ENCODE results near the gene SLC35G1. TPM values are rescaled to one million over a fixed set of nuclear protein-coding genes. Genes with fewer than 3 reads are reported as not detected.

The SLC35G1 gene
- total and polyA plus RNA-seq, 5 donors from 2014 or later, result 3.3 to 6.4 (median 5.8) TPM

- no peak overlapping the region for H3K4me3 ChIP-seq (ENCODE audit: low read depth, low read length)
Observed at GRCh38 chr10:93872375-93873158, 21.2 kb upstream of the SLC35G1 start.

GRCh38 chr10:93873420-93874115 lies 20.2 kb upstream of the SLC35G1 start:
- Histone ChIP-seq H3K4me1 (ENCODE audit: control insufficient read depth, insufficient read depth, low read length, poor library complexity, severe bottlenecking) (no peaks in the 10 kb centered on the region), H3K27ac (ENCODE audit: insufficient read depth, low read length, poor library complexity, severe bottlenecking) (no peak overlapping the region), H3K36me3 (ENCODE audit: control insufficient read depth, insufficient read depth, low read length) (no peaks in the 10 kb centered on the region), H3K9me3 (ENCODE audit: control insufficient read depth in 2 of 2, low read length in 2 of 2) (no peaks in the 10 kb centered on the region), H3K27me3 (ENCODE audit: control insufficient read depth, insufficient read depth, low read length) (peaks cover 19% of the 10 kb centered on the region), H3K4me3 (ENCODE audit: low read depth, low read length) (no peak overlapping the region)
- H3K4me1 Mint-ChIP-seq, result no peaks in the 10 kb centered on the region
- H3K27ac Mint-ChIP-seq, result no peak overlapping the region
- no peaks in the 10 kb centered on the region for H3K36me3 Mint-ChIP-seq
- peaks cover 0 to 2% (median 0%) of the 10 kb centered on the region in 7 donors for H3K9me3 Mint-ChIP-seq
- ATAC-seq (ENCODE audit: low read depth in 2 of 2) (no peak), DNase-seq (no peak)
- H3K27me3 Mint-ChIP-seq, result peaks cover 24% of the 10 kb centered on the region
- H3K4me3 Mint-ChIP-seq, result no peak overlapping the region

More at GRCh38 chr10:93872375-93873158, 21.2 kb upstream of the SLC35G1 start:
- no peak overlapping the region for H3K27ac Mint-ChIP-seq
- Histone ChIP-seq H3K27me3 (ENCODE audit: control insufficient read depth, insufficient read depth, low read length) (peaks cover 19% of the 10 kb centered on the region), H3K36me3 (ENCODE audit: control insufficient read depth, insufficient read depth, low read length) (no peaks in the 10 kb centered on the region), H3K27ac (ENCODE audit: insufficient read depth, low read length, poor library complexity, severe bottlenecking) (no peak overlapping the region), H3K4me1 (ENCODE audit: control insufficient read depth, insufficient read depth, low read length, poor library complexity, severe bottlenecking) (no peaks in the 10 kb centered on the region), H3K9me3 (ENCODE audit: control insufficient read depth in 2 of 2, low read length in 2 of 2) (no peaks in the 10 kb centered on the region)
- H3K27me3 Mint-ChIP-seq, result peaks cover 19% of the 10 kb centered on the region
- H3K4me3 Mint-ChIP-seq, result no peak overlapping the region
- no peak for ATAC-seq (ENCODE audit: low read depth in 2 of 2)
- peaks cover 0 to 2% (median 0%) of the 10 kb centered on the region in 7 donors for H3K9me3 Mint-ChIP-seq
- no peaks in the 10 kb centered on the region for H3K36me3 Mint-ChIP-seq
- no peak for DNase-seq
- no peaks in the 10 kb centered on the region for H3K4me1 Mint-ChIP-seq

GRCh38 chr10:93874309-93875031 lies 19.3 kb upstream of the SLC35G1 start:
- no peaks in the 10 kb centered on the region for H3K36me3 Mint-ChIP-seq
- Histone ChIP-seq H3K27me3 (ENCODE audit: control insufficient read depth, insufficient read depth, low read length) (peaks cover 17% of the 10 kb centered on the region), H3K4me1 (ENCODE audit: control insufficient read depth, insufficient read depth, low read length, poor library complexity, severe bottlenecking) (no peaks in the 10 kb centered on the region), H3K36me3 (ENCODE audit: control insufficient read depth, insufficient read depth, low read length) (no peaks in the 10 kb centered on the region), H3K9me3 (ENCODE audit: control insufficient read depth in 2 of 2, low read length in 2 of 2) (no peaks in the 10 kb centered on the region), H3K4me3 (ENCODE audit: low read depth, low read length) (no peak overlapping the region), H3K27ac (ENCODE audit: insufficient read depth, low read length, poor library complexity, severe bottlenecking) (no peak overlapping the region)
- H3K27me3 Mint-ChIP-seq, result peaks cover 33% of the 10 kb centered on the region
- H3K4me3 Mint-ChIP-seq, result no peak overlapping the region
- no peak overlapping the region for H3K27ac Mint-ChIP-seq
- H3K9me3 Mint-ChIP-seq, result peaks cover 0 to 2% (median 0%) of the 10 kb centered on the region in 7 donors
- DNase-seq (no peak), ATAC-seq (ENCODE audit: low read depth in 2 of 2) (no peak)
- H3K4me1 Mint-ChIP-seq, result no peaks in the 10 kb centered on the region

GRCh38 chr10:93875032-93875358 lies 18.8 kb upstream of the SLC35G1 start:
- peaks cover 36% of the 10 kb centered on the region for H3K27me3 Mint-ChIP-seq
- H3K9me3 Mint-ChIP-seq, result peaks cover 0 to 2% (median 0%) of the 10 kb centered on the region in 7 donors
- peaks cover 20% of the 10 kb centered on the region for H3K27me3 ChIP-seq (ENCODE audit: control insufficient read depth, insufficient read depth, low read length)
- DNase-seq (no peak), ATAC-seq (ENCODE audit: low read depth in 2 of 2) (no peak)
- no peaks in the 10 kb centered on the region for H3K4me1 Mint-ChIP-seq
- no peaks in the 10 kb centered on the region for H3K36me3 Mint-ChIP-seq
- H3K27ac Mint-ChIP-seq, result no peak overlapping the region
- H3K4me1 ChIP-seq (ENCODE audit: control insufficient read depth, insufficient read depth, low read length, poor library complexity, severe bottlenecking), result no peaks in the 10 kb centered on the region
- H3K9me3 ChIP-seq (ENCODE audit: control insufficient read depth in 2 of 2, low read length in 2 of 2), result no peaks in the 10 kb centered on the region
- no peak overlapping the region for H3K27ac ChIP-seq (ENCODE audit: insufficient read depth, low read length, poor library complexity, severe bottlenecking)
- H3K36me3 ChIP-seq (ENCODE audit: control insufficient read depth, insufficient read depth, low read length), result no peaks in the 10 kb centered on the region
- H3K4me3 Mint-ChIP-seq, result no peak overlapping the region
- H3K4me3 ChIP-seq (ENCODE audit: low read depth, low read length), result no peak overlapping the region

GRCh38 chr10:93876381-93876780 lies 17.4 kb upstream of the SLC35G1 start:
- peaks cover 42% of the 10 kb centered on the region for H3K27me3 Mint-ChIP-seq

GRCh38 chr10:93879273-93879672 lies 14.5 kb upstream of the SLC35G1 start:
- no peak overlapping the region for H3K27ac ChIP-seq (ENCODE audit: insufficient read depth, low read length, poor library complexity, severe bottlenecking)
- H3K9me3 ChIP-seq (ENCODE audit: control insufficient read depth in 2 of 2, low read length in 2 of 2), result no peaks in the 10 kb centered on the region
- no peaks in the 10 kb centered on the region for H3K4me1 ChIP-seq (ENCODE audit: control insufficient read depth, insufficient read depth, low read length, poor library complexity, severe bottlenecking)
- peaks cover 17% of the 10 kb centered on the region for H3K27me3 ChIP-seq (ENCODE audit: control insufficient read depth, insufficient read depth, low read length)
- Mint-ChIP-seq H3K27me3 (peaks cover 59% of the 10 kb centered on the region), H3K27ac (no peak overlapping the region), H3K36me3 (no peaks in the 10 kb centered on the region), H3K9me3 (peaks cover 0 to 3% (median 0%) of the 10 kb centered on the region in 7 donors), H3K4me1 (no peaks in the 10 kb centered on the region), H3K4me3 (no peak overlapping the region)
- H3K36me3 ChIP-seq (ENCODE audit: control insufficient read depth, insufficient read depth, low read length), result no peaks in the 10 kb centered on the region
- DNase-seq (no peak), ATAC-seq (ENCODE audit: low read depth in 2 of 2) (no peak)
- H3K4me3 ChIP-seq (ENCODE audit: low read depth, low read length), result no peak overlapping the region

More at GRCh38 chr10:93876381-93876780, 17.4 kb upstream of the SLC35G1 start:
- Histone ChIP-seq H3K36me3 (ENCODE audit: control insufficient read depth, insufficient read depth, low read length) (no peaks in the 10 kb centered on the region), H3K27me3 (ENCODE audit: control insufficient read depth, insufficient read depth, low read length) (peaks cover 21% of the 10 kb centered on the region), H3K9me3 (ENCODE audit: control insufficient read depth in 2 of 2, low read length in 2 of 2) (no peaks in the 10 kb centered on the region), H3K27ac (ENCODE audit: insufficient read depth, low read length, poor library complexity, severe bottlenecking) (no peak overlapping the region), H3K4me3 (ENCODE audit: low read depth, low read length) (no peak overlapping the region), H3K4me1 (ENCODE audit: control insufficient read depth, insufficient read depth, low read length, poor library complexity, severe bottlenecking) (no peaks in the 10 kb centered on the region)
- Mint-ChIP-seq H3K27ac (peak overlapping the region in 1 of 3 donors; percentile 44), H3K9me3 (peaks cover 0 to 2% (median 0%) of the 10 kb centered on the region in 7 donors), H3K4me1 (no peaks in the 10 kb centered on the region), H3K4me3 (no peak overlapping the region), H3K36me3 (no peaks in the 10 kb centered on the region)
- DNase-seq, result no peak
- ATAC-seq (ENCODE audit: low read depth in 2 of 2), result no peak

- Histone ChIP-seq H3K36me3 (ENCODE audit: control insufficient read depth, insufficient read depth, low read length) (no peaks in the 10 kb centered on the region), H3K27ac (ENCODE audit: insufficient read depth, low read length, poor library complexity, severe bottlenecking) (no peak overlapping the region), H3K4me1 (ENCODE audit: control insufficient read depth, insufficient read depth, low read length, poor library complexity, severe bottlenecking) (peaks cover 25% of the 10 kb centered on the region), H3K9me3 (ENCODE audit: control insufficient read depth in 2 of 2, low read length in 2 of 2) (no peaks in the 10 kb centered on the region), H3K27me3 (ENCODE audit: control insufficient read depth, insufficient read depth, low read length) (no peaks in the 10 kb centered on the region), H3K4me3 (ENCODE audit: low read depth, low read length) (peak overlapping the region; percentile 81)
- peaks cover 0 to 2% (median 0%) of the 10 kb centered on the region in 7 donors for H3K9me3 Mint-ChIP-seq
- peak overlapping the region; percentile 33 to 83 (median 80) for H3K27ac Mint-ChIP-seq
- peak overlapping the region; percentile 88 to 93 (median 89) for H3K4me3 Mint-ChIP-seq
- peaks cover 11% of the 10 kb centered on the region for H3K36me3 Mint-ChIP-seq
- H3K4me1 Mint-ChIP-seq, result peaks cover 16 to 52% (median 39%) of the 10 kb centered on the region in 4 donors
- DNase-seq (no peak), ATAC-seq (ENCODE audit: low read depth in 2 of 2) (no peak)
- peaks cover 9% of the 10 kb centered on the region for H3K27me3 Mint-ChIP-seq
Observed at GRCh38 chr10:93894516-93895378, 969 bp downstream of the SLC35G1 start.
